ENCODE measurements around the gene TNXB.

The TNXB gene

GRCh38 chr6:32109114-32109764 lies at the start of gene TNXB:
Gene TNXB, minus strand, starts transcription at chr6:32109338. Its CDS starts 11,140 bp downstream, at chr6:32098198.
- Histone ChIP-seq H3K4me3 (ENCODE audit: low read depth, low read length) (peak within 1 kb of the TSS; percentile 31; the same call in 1 of the 2 replicates), H3K9me3 (ENCODE audit: control insufficient read depth, insufficient read depth, low read length) (no peaks in the 10 kb centered on the region), H3K36me3 (ENCODE audit: control insufficient read depth, insufficient read depth, low read length) (no peaks in the 10 kb centered on the region), H3K27me3 (ENCODE audit: control insufficient read depth, insufficient read depth, low read length) (peaks cover 15% of the 10 kb centered on the region), H3K9ac (ENCODE audit: low read depth, low read length) (no peak within 1 kb of the TSS), H3K27ac (ENCODE audit: low read depth, low read length) (no peak within 1 kb of the TSS), H3K4me1 (ENCODE audit: control insufficient read depth, insufficient read depth, low read length) (peaks cover 5% of the 10 kb centered on the region; the same call in 1 of the 2 replicates)

GRCh38 chr6:32158052-32158451 lies 48.9 kb upstream of the TNXB start:
- Histone ChIP-seq H3K27ac (ENCODE audit: low read depth, low read length) (no peak overlapping the region), H3K36me3 (ENCODE audit: control insufficient read depth, insufficient read depth, low read length) (peaks cover 40% of the 10 kb centered on the region), H3K27me3 (ENCODE audit: control insufficient read depth, insufficient read depth, low read length) (peaks cover 1% of the 10 kb centered on the region), H3K9me3 (ENCODE audit: control insufficient read depth, insufficient read depth, low read length) (no peaks in the 10 kb centered on the region), H3K9ac (ENCODE audit: low read depth, low read length) (no peak overlapping the region), H3K4me1 (ENCODE audit: control insufficient read depth, insufficient read depth, low read length) (peaks cover 2% of the 10 kb centered on the region; the same call in 1 of the 2 replicates), H3K4me3 (ENCODE audit: low read depth, low read length) (no peak overlapping the region)

- peaks cover 13% of the 10 kb centered on the region for H3K27me3 ChIP-seq (ENCODE audit: control insufficient read depth, insufficient read depth, low read length)
- H3K27ac ChIP-seq (ENCODE audit: low read depth, low read length), result no peak overlapping the region
- H3K4me3 ChIP-seq (ENCODE audit: low read depth, low read length), result no peak overlapping the region
- peaks cover 36% of the 10 kb centered on the region for H3K36me3 ChIP-seq (ENCODE audit: control insufficient read depth, insufficient read depth, low read length)
- peaks cover 13% of the 10 kb centered on the region for H3K4me1 ChIP-seq (ENCODE audit: control insufficient read depth, insufficient read depth, low read length)
- no peak overlapping the region for H3K9ac ChIP-seq (ENCODE audit: low read depth, low read length)
- H3K9me3 ChIP-seq (ENCODE audit: control insufficient read depth, insufficient read depth, low read length), result no peaks in the 10 kb centered on the region
Measured at GRCh38 chr6:32156891-32157290, 47.8 kb upstream of the TNXB start.

- peaks cover 34% of the 10 kb centered on the region for H3K36me3 ChIP-seq (ENCODE audit: control insufficient read depth, insufficient read depth, low read length)
- peak overlapping the region; percentile 94 for H3K27ac ChIP-seq (ENCODE audit: low read depth, low read length)
- H3K4me3 ChIP-seq (ENCODE audit: low read depth, low read length), result peak overlapping the region; percentile 97
- peaks cover 33% of the 10 kb centered on the region for H3K27me3 ChIP-seq (ENCODE audit: control insufficient read depth, insufficient read depth, low read length)
- H3K9me3 ChIP-seq (ENCODE audit: control insufficient read depth, insufficient read depth, low read length), result no peaks in the 10 kb centered on the region
- H3K9ac ChIP-seq (ENCODE audit: low read depth, low read length), result peak overlapping the region; percentile 90
- H3K4me1 ChIP-seq (ENCODE audit: control insufficient read depth, insufficient read depth, low read length), result peaks cover 26% of the 10 kb centered on the region
Measured at GRCh38 chr6:32154514-32155161, 45.5 kb upstream of the TNXB start.

GRCh38 chr6:32153564-32154513 lies 44.7 kb upstream of the TNXB start, which contains the start of gene PPT2:
Gene PPT2, plus strand, starts transcription at chr6:32154141. Its CDS starts 454 bp downstream, at chr6:32154595.
- Histone ChIP-seq H3K4me1 (ENCODE audit: control insufficient read depth, insufficient read depth, low read length) (peaks cover 27% of the 10 kb centered on the region), H3K9me3 (ENCODE audit: control insufficient read depth, insufficient read depth, low read length) (no peaks in the 10 kb centered on the region), H3K27ac (ENCODE audit: low read depth, low read length) (peak within 1 kb of the TSS; percentile 94), H3K27me3 (ENCODE audit: control insufficient read depth, insufficient read depth, low read length) (peaks cover 41% of the 10 kb centered on the region), H3K36me3 (ENCODE audit: control insufficient read depth, insufficient read depth, low read length) (peaks cover 32% of the 10 kb centered on the region), H3K4me3 (ENCODE audit: low read depth, low read length) (peak within 1 kb of the TSS; percentile 97), H3K9ac (ENCODE audit: low read depth, low read length) (peak within 1 kb of the TSS; percentile 90)

- peak overlapping the region; percentile 97 for H3K4me3 ChIP-seq (ENCODE audit: low read depth, low read length)
- peaks cover 27% of the 10 kb centered on the region for H3K4me1 ChIP-seq (ENCODE audit: control insufficient read depth, insufficient read depth, low read length)
- H3K27ac ChIP-seq (ENCODE audit: low read depth, low read length), result peak overlapping the region; percentile 94
- H3K36me3 ChIP-seq (ENCODE audit: control insufficient read depth, insufficient read depth, low read length), result peaks cover 24% of the 10 kb centered on the region
- H3K9ac ChIP-seq (ENCODE audit: low read depth, low read length), result peak overlapping the region; percentile 58; the same call in 1 of the 2 replicates
- H3K9me3 ChIP-seq (ENCODE audit: control insufficient read depth, insufficient read depth, low read length), result no peaks in the 10 kb centered on the region
- peaks cover 41% of the 10 kb centered on the region for H3K27me3 ChIP-seq (ENCODE audit: control insufficient read depth, insufficient read depth, low read length)
Measured at GRCh38 chr6:32152769-32153563, 43.8 kb upstream of the TNXB start.

DNA sequence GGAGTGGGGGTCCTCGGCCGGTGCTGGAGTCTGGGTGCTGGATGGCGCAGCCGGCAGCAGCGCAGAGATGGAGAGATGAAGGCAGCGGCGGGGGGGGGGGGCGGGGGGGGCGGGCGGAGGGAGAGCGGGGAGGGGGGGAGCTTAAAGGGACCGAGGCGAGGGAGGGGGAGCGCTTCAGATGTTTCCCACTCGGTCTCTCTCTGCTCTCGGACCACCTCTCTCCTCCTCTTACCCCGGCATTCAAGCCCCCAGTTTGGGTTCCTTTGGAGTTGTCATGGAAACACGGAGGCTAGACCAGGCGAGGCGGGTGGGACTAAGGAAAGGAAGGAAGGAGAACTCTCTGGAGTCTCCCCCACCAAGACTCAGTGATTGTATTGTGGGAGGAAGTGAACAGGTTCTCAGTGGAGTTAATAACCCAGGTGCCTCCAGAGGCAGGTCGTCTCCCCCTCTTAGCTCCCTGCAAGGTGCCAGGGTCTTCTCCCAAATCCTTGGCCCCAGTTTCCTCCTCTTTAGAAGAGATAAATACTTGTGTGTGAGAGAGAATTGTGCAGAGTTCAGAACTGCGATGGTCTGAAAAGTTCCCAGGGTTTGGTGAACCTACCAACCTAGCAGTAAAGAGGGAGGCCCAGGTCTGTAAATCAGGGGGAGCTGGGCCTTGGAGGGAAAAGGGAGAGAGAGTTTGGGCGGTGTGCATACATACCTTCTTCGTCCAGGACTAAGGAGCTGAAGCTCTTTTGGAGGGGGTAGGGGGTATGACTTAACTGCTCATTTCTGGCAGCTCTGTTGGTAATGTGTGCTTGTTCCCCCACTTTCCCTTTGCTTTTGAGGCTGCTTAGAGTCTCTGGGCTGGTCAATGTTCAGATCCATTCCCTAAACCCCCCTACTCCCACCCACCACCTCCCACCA lies 43.0 kb upstream of the TNXB start, which contains the start of gene PRRT1:
Gene PRRT1 (minus strand): TSS at position 77 of the 906 bp plus-strand sequence. CDS start 112 bp downstream, outside the sequence.
- Histone ChIP-seq H3K4me1 (ENCODE audit: control insufficient read depth, insufficient read depth, low read length) (peaks cover 27% of the 10 kb centered on the region), H3K27me3 (ENCODE audit: control insufficient read depth, insufficient read depth, low read length) (peaks cover 41% of the 10 kb centered on the region), H3K4me3 (ENCODE audit: low read depth, low read length) (peak within 1 kb of the TSS; percentile 97), H3K27ac (ENCODE audit: low read depth, low read length) (peak within 1 kb of the TSS; percentile 94), H3K9ac (ENCODE audit: low read depth, low read length) (no peak within 1 kb of the TSS), H3K9me3 (ENCODE audit: control insufficient read depth, insufficient read depth, low read length) (no peaks in the 10 kb centered on the region), H3K36me3 (ENCODE audit: control insufficient read depth, insufficient read depth, low read length) (peaks cover 15% of the 10 kb centered on the region)

GRCh38 chr6:32151181-32151862 lies 42.2 kb upstream of the TNXB start:
- peaks cover 41% of the 10 kb centered on the region for H3K27me3 ChIP-seq (ENCODE audit: control insufficient read depth, insufficient read depth, low read length)
- H3K9ac ChIP-seq (ENCODE audit: low read depth, low read length), result no peak overlapping the region
- peak overlapping the region; percentile 36; the same call in 1 of the 2 replicates for H3K4me3 ChIP-seq (ENCODE audit: low read depth, low read length)

More at GRCh38 chr6:32151181-32151862, 42.2 kb upstream of the TNXB start:
- Histone ChIP-seq H3K27ac (ENCODE audit: low read depth, low read length) (no peak overlapping the region), H3K4me1 (ENCODE audit: control insufficient read depth, insufficient read depth, low read length) (peaks cover 33% of the 10 kb centered on the region), H3K36me3 (ENCODE audit: control insufficient read depth, insufficient read depth, low read length) (peaks cover 8% of the 10 kb centered on the region), H3K9me3 (ENCODE audit: control insufficient read depth, insufficient read depth, low read length) (no peaks in the 10 kb centered on the region)

All from HUES48 (cell line).